Pulmonary artery endothelial cell (primary cell): ENCODE measurements around the gene CTXN2. TPM values are rescaled to one million over a fixed set of nuclear protein-coding genes. Genes with fewer than 3 reads are reported as not detected.
A peak's percentile ranks its signal among the peaks of the same experiment; 100 is the strongest.

ENCODE experiments used
- DNase-seq: peaks from one replicate; pipeline ENCODE4 v3.0.0-alpha.2; 2011; ENCODE audit warnings: low read depth, low spot score
- total RNA-seq: library from RNA; depleted of rRNA; stranded (reverse); fragments of >200 nt; gene quantifications from 2 replicates; pipeline ENCODE4 v1.2.3, GENCODE V29; 2014

CTXN2 gene
- total RNA-seq, 1 donor from 2014 or later = under 0.01 TPM

- no peak for DNase-seq
Measured at GRCh38 chr15:48221885-48222284, 30.4 kb downstream of the CTXN2 start.

DNA sequence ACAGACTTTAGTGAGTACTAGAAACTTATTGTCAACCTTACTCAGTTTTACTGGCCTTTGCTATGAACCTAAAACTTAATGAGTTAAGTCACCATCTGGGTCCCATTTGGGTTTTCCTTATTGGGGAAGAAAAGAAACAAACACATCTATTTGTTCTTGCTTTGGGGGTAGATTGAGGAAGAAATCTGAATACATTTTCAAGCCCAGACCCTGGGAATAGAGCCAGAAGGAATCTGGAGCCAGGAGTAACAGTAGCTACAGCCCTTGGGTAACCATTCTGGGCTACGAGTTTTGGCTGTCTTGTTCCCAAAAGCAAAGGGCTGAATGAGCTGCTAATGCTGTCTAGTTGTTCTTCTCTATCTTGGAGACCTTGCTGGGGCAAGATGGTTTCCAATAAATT lies 31.2 kb downstream of the CTXN2 start:
- no peak for DNase-seq

DNA sequence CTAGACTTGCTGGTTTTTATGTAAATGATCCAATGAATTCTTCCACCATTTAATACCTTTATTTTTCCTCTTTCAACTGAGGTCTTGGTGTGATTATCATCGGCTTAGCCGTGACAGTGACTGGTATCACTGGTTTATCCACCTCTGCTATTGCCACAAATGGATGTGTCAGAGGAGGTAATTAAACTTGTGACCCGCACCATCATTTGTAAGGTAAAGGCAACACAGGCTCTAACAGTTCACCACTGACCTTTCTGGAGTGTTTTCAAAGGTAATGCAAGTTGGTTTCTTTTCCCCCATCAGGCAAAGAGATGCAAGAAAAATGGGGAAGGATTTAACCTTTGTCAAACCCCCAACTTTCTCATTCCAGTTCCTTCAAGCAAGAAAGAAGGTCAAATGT lies 34.3 kb downstream of the CTXN2 start:
- DNase-seq = no peak

- no peak for DNase-seq
Measured at GRCh38 chr15:48230498-48230897, 39.0 kb downstream of the CTXN2 start.

- no peak for DNase-seq
Measured at GRCh38 chr15:48233246-48233645, 41.8 kb downstream of the CTXN2 start.

DNA sequence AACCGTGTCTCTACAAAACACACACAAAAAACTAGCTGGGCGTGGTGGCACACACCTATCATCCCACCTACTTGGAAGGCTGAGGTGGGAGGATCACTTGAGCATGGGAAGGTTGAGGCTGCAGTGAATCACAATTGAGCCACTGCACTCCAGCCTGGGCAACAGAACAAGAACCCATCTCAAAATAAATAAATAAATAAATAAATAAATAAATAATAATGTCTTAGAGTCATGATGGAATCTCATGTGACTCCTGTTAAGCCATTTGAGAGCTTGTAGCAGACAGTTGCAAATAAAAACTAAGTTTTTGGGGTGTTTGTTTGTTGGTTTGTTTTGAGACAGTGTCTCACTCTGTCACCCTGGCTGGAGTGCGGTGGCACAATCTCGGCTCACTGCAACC lies 47.9 kb downstream of the CTXN2 start:
- DNase-seq = no peak

DNA sequence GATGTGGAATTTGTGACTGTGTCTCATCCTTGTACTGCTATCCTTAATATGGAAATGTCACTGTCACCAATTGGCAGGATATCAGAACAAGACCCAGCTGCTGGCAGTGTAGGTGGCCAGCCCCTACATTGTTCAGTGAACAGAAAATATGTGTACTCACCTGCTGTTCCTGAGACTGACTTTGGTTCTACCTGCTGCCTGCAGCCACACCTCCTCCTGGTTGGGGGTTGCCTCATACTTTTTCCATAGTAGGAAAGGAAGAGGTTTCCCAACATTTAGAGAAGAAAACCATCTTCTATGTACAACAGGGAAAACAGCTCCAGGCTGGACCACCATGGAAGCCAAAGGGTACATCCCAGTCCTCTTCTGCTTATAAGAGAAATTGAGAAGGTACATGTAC lies 50.5 kb downstream of the CTXN2 start:
- DNase-seq = no peak

GRCh38 chr15:48242535-48242934 lies 51.1 kb downstream of the CTXN2 start:
- DNase-seq = no peak

DNA sequence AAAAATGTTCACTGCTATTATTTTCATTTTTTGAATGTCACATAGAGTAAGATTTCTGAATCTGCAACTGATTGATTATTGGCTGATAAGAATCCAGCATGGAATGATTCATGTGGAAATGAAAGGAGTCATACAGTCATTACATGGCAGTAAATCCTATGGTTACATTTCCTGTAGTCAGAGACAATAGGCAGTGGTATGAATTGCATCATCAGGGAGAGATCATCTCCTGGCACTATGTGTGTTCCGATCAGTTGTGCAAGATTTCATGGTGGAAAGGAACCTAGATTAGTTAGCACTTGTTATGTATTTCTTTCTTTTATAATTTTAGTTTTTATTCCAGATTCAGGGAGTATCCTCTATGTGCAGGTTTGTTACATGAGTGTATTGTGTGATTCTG lies 53.5 kb downstream of the CTXN2 start:
- DNase-seq = no peak

DNA sequence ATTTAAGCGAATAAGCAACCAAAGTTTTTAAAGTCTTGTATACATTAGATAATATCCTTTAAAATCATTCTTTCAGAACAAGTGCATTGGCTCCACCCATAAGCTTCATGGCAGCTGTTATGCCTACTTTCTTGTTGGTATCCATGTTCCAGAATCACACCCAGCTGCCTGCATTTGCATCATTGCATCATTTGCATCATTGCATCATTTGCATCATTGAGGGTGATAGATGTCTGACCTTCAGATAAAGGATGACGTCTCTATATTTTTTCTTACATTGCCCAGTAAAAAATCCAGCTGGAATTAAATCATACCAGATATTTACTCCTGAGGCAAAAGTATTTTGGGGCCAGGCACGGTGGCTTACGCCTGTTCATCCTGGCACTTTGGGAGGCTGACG lies 56.9 kb downstream of the CTXN2 start:
- no peak for DNase-seq

DNA sequence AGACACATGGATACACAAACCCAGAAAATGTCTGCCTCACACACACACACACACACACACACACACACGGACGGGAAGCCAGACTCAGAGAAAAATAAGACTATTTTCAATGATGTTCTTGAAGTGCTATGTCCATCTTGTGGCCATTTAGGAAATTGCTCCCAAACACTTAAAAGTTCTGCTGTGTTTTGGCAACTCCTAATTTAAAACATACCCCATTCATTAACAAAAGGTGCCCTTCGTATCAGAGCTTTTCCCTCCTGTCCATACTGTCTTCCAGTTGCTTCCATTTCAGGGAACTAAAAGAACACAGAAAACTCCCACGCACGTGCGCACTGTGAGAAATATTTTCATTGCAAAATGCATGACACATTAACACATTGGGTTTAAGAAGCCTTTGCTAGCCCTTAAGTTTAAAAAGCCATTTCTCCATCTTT lies 59.2 kb downstream of the CTXN2 start:
- peak; percentile 35 for DNase-seq

- no peak for DNase-seq
Measured at GRCh38 chr15:48253172-48253571, 61.7 kb downstream of the CTXN2 start.

Other genes with a start within 250 kb of the CTXN2 start
- gene SLC24A5, start 70.7 kb upstream of the CTXN2 start, total RNA-seq = not detected in 2 replicates
- gene MYEF2, start 13.4 kb upstream of the CTXN2 start, total RNA-seq = 31.3 and 34.3 TPM in 2 replicates
- gene SLC12A1, start 14.6 kb downstream of the CTXN2 start, total RNA-seq = not detected in 2 replicates
- 57.0 and 72.8 TPM in 2 replicates for gene DUT, start 139.8 kb downstream of the CTXN2 start, total RNA-seq